Bronchial epithelial cell (primary cell): ENCODE data around the gene CST5. TPM values are rescaled to one million over a fixed set of nuclear protein-coding genes. Genes with fewer than 3 reads are reported as not detected.
"Not testable (repeated sequence)": the region's sequence is repeated elsewhere in the genome, so short reads cannot be mapped to it uniquely, and the experiment has no call there.

Source experiments
- DNase-seq: peaks from one replicate; pipeline ENCODE4 v3.0.0-alpha.2; 2010; ENCODE audit warnings: low read depth
- FAIRE-seq: peaks from 2 replicates; lab custom pipeline; 2011; peaks lifted over from hg19 to GRCh38; lab: Jason Lieb, UNC
- H3K27me3 ChIP-seq: 2 replicates; pipeline ENCODE4 v1.5.1; 2011; ENCODE audit warnings: low read length; ENCODE audit not compliant: control insufficient read depth, insufficient read depth
- H3K36me3 ChIP-seq: 2 replicates; pipeline ENCODE4 v1.5.1; 2011; ENCODE audit warnings: low read length; ENCODE audit not compliant: control insufficient read depth, insufficient read depth
- H3K4me3 ChIP-seq: 2 replicates; pipeline ENCODE4 v1.5.1; 2011; ENCODE audit warnings: mild to moderate bottlenecking, low read depth, low read length, control low read depth
- CTCF ChIP-seq: IDR thresholded peaks from 2 replicates; pipeline ENCODE4 v1.5.1; 2011; ENCODE audit warnings: mild to moderate bottlenecking, moderate library complexity, low read length, control low read depth, inconsistent platforms; ENCODE audit not compliant: insufficient read depth, severe bottlenecking
- total RNA-seq: library from RNA; depleted of rRNA; stranded (reverse); fragments of >200 nt; gene quantifications from 2 replicates; pipeline ENCODE4 v1.2.1, GENCODE V29; 2014

The CST5 gene
- total RNA-seq, 1 donor from 2014 or later, result not detected

- FAIRE-seq (peak; percentile 95), DNase-seq (peak; percentile 31)
- TF ChIP-seq CTCF, result no peak
- H3K4me3 ChIP-seq, result no peak overlapping the region
- H3K36me3 ChIP-seq, result no peaks in the 10 kb centered on the region
- H3K27me3 ChIP-seq, result no peaks in the 10 kb centered on the region
These were observed 22.8 kb downstream of the CST5 start for GRCh38 chr20:23856736-23857135.

GRCh38 chr20:23856226-23856625 lies 23.3 kb downstream of the CST5 start:
- Histone ChIP-seq H3K36me3 (no peaks in the 10 kb centered on the region), H3K27me3 (no peaks in the 10 kb centered on the region), H3K4me3 (no peak overlapping the region)
- DNase-seq (no peak), FAIRE-seq (peak; percentile 84)
- no peak for TF ChIP-seq CTCF

DNA sequence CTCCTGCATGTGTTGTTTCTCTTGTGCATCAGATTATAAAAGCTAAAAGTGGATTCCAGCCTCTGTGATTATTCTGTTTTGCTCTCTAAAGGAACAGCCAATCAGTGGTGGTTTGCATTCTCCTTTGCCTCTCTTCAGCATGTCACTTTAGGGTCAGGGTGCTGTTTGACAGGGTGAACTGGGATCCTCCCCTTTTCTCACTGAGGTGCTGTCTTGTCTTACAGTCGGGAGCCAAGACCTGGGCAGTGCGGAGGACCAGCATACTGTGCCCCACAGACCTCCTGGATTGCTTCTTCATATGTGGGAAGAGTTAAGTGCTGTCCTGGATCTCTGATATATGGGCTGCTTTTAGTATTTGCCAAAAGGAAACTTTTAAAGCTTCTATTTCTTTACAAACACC lies 37.9 kb downstream of the CST5 start:
- DNase-seq (no peak), FAIRE-seq (no peak)
- H3K36me3 ChIP-seq, result no peaks in the 10 kb centered on the region
- no peak for TF ChIP-seq CTCF
- no peak overlapping the region for H3K4me3 ChIP-seq
- no peaks in the 10 kb centered on the region for H3K27me3 ChIP-seq

DNA sequence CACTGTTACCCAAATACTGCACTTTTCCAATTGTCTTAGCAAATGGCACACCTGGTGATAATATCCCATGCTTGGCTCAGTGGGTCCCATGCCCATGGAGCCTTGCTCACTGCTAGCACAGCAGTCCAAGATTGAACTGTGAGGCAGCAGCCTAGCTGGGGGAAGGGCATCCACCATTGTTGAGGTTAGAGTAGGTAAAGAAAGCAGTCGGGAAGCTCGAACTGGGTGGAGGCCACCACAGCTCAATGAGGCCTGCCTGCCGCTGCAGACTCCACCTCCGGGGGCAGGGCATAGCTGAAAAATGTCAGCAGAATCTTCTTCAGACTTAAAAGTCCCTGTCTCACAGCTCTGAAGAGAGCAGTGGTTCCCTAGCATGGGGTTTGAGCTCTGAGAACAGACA lies 43.8 kb downstream of the CST5 start:
- Histone ChIP-seq H3K27me3 (no peaks in the 10 kb centered on the region), H3K36me3 (no peaks in the 10 kb centered on the region), H3K4me3 (no peak overlapping the region)
- TF ChIP-seq CTCF, result no peak
- DNase-seq, result no peak
- FAIRE-seq, result no peak

GRCh38 chr20:23832775-23833513 lies 46.6 kb downstream of the CST5 start:
- TF ChIP-seq CTCF, result no peak
- Histone ChIP-seq H3K36me3 (no peaks in the 10 kb centered on the region), H3K4me3 (no peak overlapping the region), H3K27me3 (no peaks in the 10 kb centered on the region)
- no peak for FAIRE-seq
- no peak for DNase-seq

GRCh38 chr20:23831961-23832360 lies 47.6 kb downstream of the CST5 start:
- not testable (repeated sequence) for DNase-seq, H3K27me3 ChIP-seq, H3K36me3 ChIP-seq, H3K4me3 ChIP-seq, FAIRE-seq
